Natural killer cell (primary cell): ENCODE measurements around the gene ATF6B. TPM values are rescaled to one million over a fixed set of nuclear protein-coding genes. Genes with fewer than 3 reads are reported as not detected.
"Not testable (repeated sequence)": the region's sequence is repeated elsewhere in the genome, so short reads cannot be mapped to it uniquely, and the experiment has no call there.

Experiments used
- ATAC-seq, 3 donors: fragments of 150-1000 bp in 2 of 3; fragments of 200-7000 bp in 1 of 3; cut with Tn5 transposase; 1 replicate in 1 of 3; 2 replicates in 2 of 3; pipeline ENCODE4 v1.10.0; 2021; ENCODE audit warnings: mild to moderate bottlenecking in 2 of 3, moderate library complexity in 2 of 3
- DNase-seq, 2 donors: peaks; one replicate each; pipeline versions ENCODE4 v3.0.0 to v3.0.0-alpha.2; 2013 to 2021; ENCODE audit warnings: mixed read lengths in 1 of 2
- H3K27ac ChIP-seq: one replicate; pipeline ENCODE4 v1.5.1; 2013; ENCODE audit warnings: mild to moderate bottlenecking, low read length
- H3K27me3 ChIP-seq: one replicate; pipeline ENCODE4 v1.6.1; 2013; ENCODE audit warnings: low read length; ENCODE audit not compliant: control insufficient read depth, insufficient read depth
- H3K36me3 ChIP-seq: one replicate; pipeline ENCODE4 v1.6.1; 2013; ENCODE audit warnings: low read length; ENCODE audit not compliant: control insufficient read depth, insufficient read depth
- H3K4me1 ChIP-seq: one replicate; pipeline ENCODE4 v1.6.1; 2013; ENCODE audit warnings: low read length; ENCODE audit not compliant: control insufficient read depth, insufficient read depth
- H3K4me3 ChIP-seq: one replicate; pipeline ENCODE4 v1.5.1; 2013; ENCODE audit warnings: low read length
- H3K9me3 ChIP-seq: one replicate; pipeline ENCODE4 v1.6.1; 2013; ENCODE audit warnings: low read length; ENCODE audit not compliant: control insufficient read depth, insufficient read depth
- H3K27ac Mint-ChIP-seq, 2 donors: one replicate each; pipeline ENCODE4 v1.8.0; 2022; ENCODE audit warnings: mild to moderate bottlenecking in 2 of 2, mixed read lengths in 2 of 2, moderate library complexity in 1 of 2
- H3K27me3 Mint-ChIP-seq, 2 donors: one replicate each; pipeline ENCODE4 v1.8.0; 2022; ENCODE audit warnings: low read depth in 2 of 2, mixed read lengths in 2 of 2
- H3K36me3 Mint-ChIP-seq: one replicate; pipeline ENCODE4 v1.8.0; 2022; ENCODE audit warnings: mixed read lengths
- H3K4me1 Mint-ChIP-seq, 2 donors: one replicate each; pipeline ENCODE4 v1.8.0; 2022; ENCODE audit warnings: mixed read lengths in 2 of 2
- H3K4me3 Mint-ChIP-seq: one replicate; pipeline ENCODE4 v1.8.0; 2022; ENCODE audit warnings: mild to moderate bottlenecking, moderate library complexity, mixed read lengths
- H3K9me3 Mint-ChIP-seq, 2 donors: one replicate each; pipeline ENCODE4 v1.8.0; 2022; ENCODE audit warnings: mixed read lengths in 2 of 2
- CTCF ChIP-seq: fragments of 200-600 bp; IDR thresholded peaks from one replicate; pipeline ENCODE4 v1.8.0; 2022; ENCODE audit warnings: antibody characterized with exemption
- WGBS: methylation state at CpG from one replicate; pipeline ENCODE4 v1.1.7; 2013; ENCODE audit warnings: missing lambda C conversion rate; ENCODE audit not compliant: insufficient coverage; 5-methylcytosine and 5-hydroxymethylcytosine counted together
- intact Hi-C: fragments of 100-400 bp; cut with micrococcal nuclease; formaldehyde crosslinking; loops from one replicate; pipeline ENCODE4 v1.14.2; 2022
- total RNA-seq, 4 donors: library from RNA; stranded (reverse); fragments of 120-200 nt in 1 of 4; gene quantifications; one replicate each; pipeline versions ENCODE4 v1.2.3 to v1.2.4, GENCODE V29; 2013 to 2022

The ATF6B gene
- total RNA-seq, 3 donors from 2014 or later (not counting 1 experiment from before 2014, with no cell fraction given), result 157 to 187 (median 178) TPM

- no peak for TF ChIP-seq CTCF
- Mint-ChIP-seq H3K4me3 (no peak overlapping the region), H3K27ac (no peak overlapping the region), H3K9me3 (no peaks in the 10 kb centered on the region), H3K36me3 (no peaks in the 10 kb centered on the region), H3K4me1 (no peaks in the 10 kb centered on the region), H3K27me3 (peaks cover 0 to 5% of the 10 kb centered on the region in 2 donors)
- no peak overlapping the region for H3K27ac ChIP-seq
- H3K4me1 ChIP-seq, result no peaks in the 10 kb centered on the region
- intact Hi-C loops, result no loop called here
- H3K36me3 ChIP-seq, result no peaks in the 10 kb centered on the region
- H3K4me3 ChIP-seq, result no peak overlapping the region
- ATAC-seq (no peak), DNase-seq (no peak)
- no peaks in the 10 kb centered on the region for H3K27me3 ChIP-seq
- 84% methylated on average over 14 of the region's 14 CpGs for WGBS
- no peaks in the 10 kb centered on the region for H3K9me3 ChIP-seq
Observed at GRCh38 chr6:32068867-32069266, 59.2 kb downstream of the ATF6B start.

GRCh38 chr6:32068315-32068714, 59.7 kb downstream of the ATF6B start:
- H3K27ac ChIP-seq, H3K27ac Mint-ChIP-seq, intact Hi-C loops: not testable (repeated sequence)

GRCh38 chr6:32067521-32067920, 60.5 kb downstream of the ATF6B start:
- H3K27me3 Mint-ChIP-seq, H3K9me3 ChIP-seq, H3K4me1 ChIP-seq, H3K4me3 ChIP-seq, H3K27ac ChIP-seq, H3K9me3 Mint-ChIP-seq, H3K4me3 Mint-ChIP-seq, H3K4me1 Mint-ChIP-seq, H3K36me3 Mint-ChIP-seq, DNase-seq, ATAC-seq, H3K36me3 ChIP-seq, intact Hi-C loops, H3K27ac Mint-ChIP-seq, H3K27me3 ChIP-seq: not testable (repeated sequence)
- 89% methylated on average over 15 of the region's 19 CpGs for WGBS

More at GRCh38 chr6:32068315-32068714, 59.7 kb downstream of the ATF6B start:
- not testable (repeated sequence) for H3K27me3 Mint-ChIP-seq, H3K27me3 ChIP-seq, H3K36me3 ChIP-seq, ATAC-seq, H3K4me1 ChIP-seq, DNase-seq, H3K4me3 Mint-ChIP-seq, H3K4me3 ChIP-seq, H3K36me3 Mint-ChIP-seq, H3K9me3 Mint-ChIP-seq, H3K4me1 Mint-ChIP-seq, H3K9me3 ChIP-seq
- WGBS, result 88% methylated on average over 13 of the region's 13 CpGs

Other genes starting within 250 kb of the ATF6B start
- gene SLC44A4, start 249.2 kb downstream of the ATF6B start, total RNA-seq, result under 1 TPM in 1 of 3 donors, not detected in 2; 0.48 TPM
- gene EHMT2, start 230.5 kb downstream of the ATF6B start, total RNA-seq, result 10 to 100 TPM; 49.3 to 56.6 (median 55.8) TPM
- under 1 TPM; 0.54 to 0.77 (median 0.63) TPM for gene ZBTB12, start 226.2 kb downstream of the ATF6B start, total RNA-seq
- gene C2, start 200.5 kb downstream of the ATF6B start, total RNA-seq, result 1 to 10 TPM in 2 of 3 donors, under 1 TPM in 1; 0.55 to 1.3 (median 1.0) TPM
- under 1 TPM in 1 of 3 donors, not detected in 2; 0.45 TPM for gene CFB, start 182.2 kb downstream of the ATF6B start, total RNA-seq
- 10 to 100 TPM; 52.6 to 62.3 (median 56.3) TPM for gene NELFE, start 169.3 kb downstream of the ATF6B start, total RNA-seq
- gene SKIC2, start 169.1 kb downstream of the ATF6B start, total RNA-seq, result 100 to 1,000 TPM; 119 to 184 (median 151) TPM
- gene DXO, start 156.1 kb downstream of the ATF6B start, total RNA-seq, result 10 to 100 TPM; 37.9 to 54.3 (median 49.0) TPM
- gene C4A, start 146.2 kb downstream of the ATF6B start, total RNA-seq, result 1 to 10 TPM; 5.0 to 8.2 (median 5.4) TPM
- gene C4B, start 113.5 kb downstream of the ATF6B start, total RNA-seq, result 1 to 10 TPM; 4.0 to 5.1 (median 4.6) TPM
- under 1 TPM in 2 of 3 donors, not detected in 1; 0.28 to 0.43 TPM for gene CYP21A2, start 89.8 kb downstream of the ATF6B start, total RNA-seq
- 10 to 100 TPM; 11.7 to 15.2 (median 13.5) TPM for gene TNXB, start 18.9 kb downstream of the ATF6B start, total RNA-seq
- 1 to 10 TPM; 1.8 to 3.2 (median 2.4) TPM for gene FKBPL, start 2.0 kb upstream of the ATF6B start, total RNA-seq
- under 1 TPM; 0.38 to 0.63 (median 0.54) TPM for gene PRRT1, start 23.7 kb upstream of the ATF6B start, total RNA-seq
- gene PPT2, start 25.9 kb upstream of the ATF6B start, total RNA-seq, result 10 to 100 TPM; 16.3 to 28.3 (median 19.0) TPM
- 10 to 100 TPM; 18.2 to 22.9 (median 20.1) TPM for gene EGFL8, start 36.3 kb upstream of the ATF6B start, total RNA-seq
- gene AGPAT1, start 47.8 kb upstream of the ATF6B start, total RNA-seq, result 10 to 100 TPM; 29.5 to 31.9 (median 31.2) TPM
- gene RNF5, start 50.2 kb upstream of the ATF6B start, total RNA-seq, result 10 to 100 TPM; 35.1 to 39.2 (median 36.6) TPM
- 10 to 100 TPM; 19.0 to 25.1 (median 22.9) TPM for gene AGER, start 56.0 kb upstream of the ATF6B start, total RNA-seq
- 100 to 1,000 TPM; 111 to 116 (median 112) TPM for gene PBX2, start 62.0 kb upstream of the ATF6B start, total RNA-seq
- gene GPSM3, start 64.4 kb upstream of the ATF6B start, total RNA-seq, result 100 to 1,000 TPM; 216 to 240 (median 221) TPM
- 1 to 10 TPM; 2.6 to 4.8 (median 2.7) TPM for gene NOTCH4, start 95.8 kb upstream of the ATF6B start, total RNA-seq
- gene TSBP1, start 243.7 kb upstream of the ATF6B start, total RNA-seq, result not detected